ENCODE data around the gene FRMPD1. TPM values are rescaled to one million over a fixed set of nuclear protein-coding genes. Genes with fewer than 3 reads are reported as not detected.

FRMPD1 gene
- total and polyA plus RNA-seq, 7 experiments from 2014 or later: not detected

DNA sequence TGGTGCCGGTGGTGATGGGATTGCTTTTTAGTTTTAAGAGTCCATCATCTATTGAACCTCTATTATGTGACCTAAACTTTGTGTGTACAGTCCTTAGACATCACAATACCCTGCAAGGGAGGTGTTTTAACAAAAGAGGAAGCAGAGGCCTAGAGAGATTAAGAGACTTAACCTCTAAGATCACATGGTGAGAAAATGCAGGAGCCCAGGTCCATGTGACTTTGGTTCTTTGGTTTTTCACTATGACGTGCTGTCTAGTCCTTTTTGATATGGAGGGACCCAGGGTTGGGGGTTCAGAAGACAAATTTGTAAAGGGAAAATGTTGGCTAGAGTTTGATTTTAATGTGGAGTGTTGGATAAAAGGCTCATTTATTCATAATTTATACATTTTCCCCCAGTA lies 68.8 kb downstream of the FRMPD1 start:
- DNase-seq (no peak), ATAC-seq (no peak)
- Histone ChIP-seq H3K4me3 (ENCODE audit: low read length) (no peak overlapping the region), H3K27me3 (ENCODE audit: control insufficient read depth in 2 of 2, insufficient read depth in 2 of 2, low read length in 2 of 2) (no peaks in the 10 kb centered on the region), H3K36me3 (ENCODE audit: control insufficient read depth in 2 of 3, insufficient read depth in 3 of 3, low read length in 3 of 3) (no peaks in the 10 kb centered on the region), H3K27ac (ENCODE audit: low read depth, low read length) (no peak overlapping the region), H3K4me1 (ENCODE audit: control insufficient read depth in 2 of 2, insufficient read depth in 2 of 2, low read length in 2 of 2) (no peaks in the 10 kb centered on the region), H3K9me3 (ENCODE audit: control insufficient read depth in 2 of 3, low read length in 3 of 3) (no peaks in the 10 kb centered on the region)
- Mint-ChIP-seq H3K9me3 (no peaks in the 10 kb centered on the region), H3K4me1 (no peaks in the 10 kb centered on the region), H3K4me3 (no peak overlapping the region), H3K36me3 (no peaks in the 10 kb centered on the region), H3K27ac (peak overlapping the region in 1 of 9 donors; percentile 41), H3K27me3 (peaks cover 8 to 13% (median 9%) of the 10 kb centered on the region in 5 donors)
- intact Hi-C loops (cut with micrococcal nuclease): no loop called here
- ChIA-PET CTCF (no interaction called here), POLR2A (no interaction called here)

DNA sequence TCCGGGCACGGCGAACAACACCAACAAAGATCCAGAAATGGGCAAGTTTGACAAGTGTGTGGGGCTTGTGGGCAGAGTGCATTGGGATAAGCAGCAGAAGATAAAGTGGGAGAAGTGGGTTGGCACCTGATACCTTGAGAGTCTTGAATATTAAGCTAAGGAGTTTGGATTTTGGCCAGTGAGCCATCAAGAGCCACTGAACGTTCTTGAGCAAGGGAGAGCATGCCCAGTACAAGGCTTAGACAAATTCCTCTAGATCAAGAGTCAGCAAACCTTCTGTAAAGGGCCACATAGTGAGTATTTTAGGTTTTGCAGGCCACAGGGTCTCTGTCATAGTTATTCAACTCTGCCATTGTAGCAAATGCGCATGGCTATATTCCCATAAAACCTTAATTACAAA lies 76.3 kb downstream of the FRMPD1 start:
- H3K27ac ChIP-seq (ENCODE audit: low read depth, low read length): no peak overlapping the region
- intact Hi-C loops (cut with micrococcal nuclease): no loop called here
- H3K27me3 Mint-ChIP-seq: peaks cover 9 to 19% (median 11%) of the 10 kb centered on the region in 5 donors
- ChIA-PET POLR2A (no interaction called here), CTCF (no interaction called here)
- no peaks in the 10 kb centered on the region for H3K36me3 ChIP-seq (ENCODE audit: control insufficient read depth in 2 of 3, insufficient read depth in 3 of 3, low read length in 3 of 3)
- H3K36me3 Mint-ChIP-seq: no peaks in the 10 kb centered on the region
- no peak for ATAC-seq
- no peaks in the 10 kb centered on the region for H3K9me3 Mint-ChIP-seq
- no peak overlapping the region for H3K4me3 Mint-ChIP-seq
- no peak overlapping the region for H3K27ac Mint-ChIP-seq
- no peak overlapping the region for H3K4me3 ChIP-seq (ENCODE audit: low read length)
- no peaks in the 10 kb centered on the region for H3K27me3 ChIP-seq (ENCODE audit: control insufficient read depth in 2 of 2, insufficient read depth in 2 of 2, low read length in 2 of 2)
- H3K4me1 Mint-ChIP-seq: no peaks in the 10 kb centered on the region
- H3K9me3 ChIP-seq (ENCODE audit: control insufficient read depth in 2 of 3, low read length in 3 of 3): no peaks in the 10 kb centered on the region
- no peaks in the 10 kb centered on the region for H3K4me1 ChIP-seq (ENCODE audit: control insufficient read depth in 2 of 2, insufficient read depth in 2 of 2, low read length in 2 of 2)
- no peak for DNase-seq

DNA sequence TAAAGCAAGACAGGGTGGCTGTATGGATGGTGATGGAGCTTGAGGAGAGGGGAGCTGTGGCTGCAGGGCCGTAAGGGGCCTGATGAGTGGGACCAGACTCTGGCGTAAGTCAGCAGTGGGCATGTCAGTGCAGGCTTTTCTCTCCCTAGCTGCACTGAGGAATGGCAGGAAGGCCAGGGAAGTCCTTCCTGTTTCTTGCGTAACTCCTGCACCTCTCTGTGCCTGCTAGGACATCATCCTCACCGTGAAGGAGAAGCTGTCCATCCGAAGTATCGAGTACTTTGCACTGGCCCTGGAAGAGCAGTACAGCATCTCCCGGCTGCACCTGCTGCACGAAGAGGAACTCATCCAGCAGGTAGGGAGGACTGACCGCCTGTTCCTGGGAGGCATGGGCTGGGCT lies 78.7 kb downstream of the FRMPD1 start:
- DNase-seq: no peak
- H3K4me3 Mint-ChIP-seq: no peak overlapping the region
- no peak overlapping the region for H3K4me3 ChIP-seq (ENCODE audit: low read length)
- no peaks in the 10 kb centered on the region for H3K9me3 Mint-ChIP-seq
- H3K27ac ChIP-seq (ENCODE audit: low read depth, low read length): no peak overlapping the region
- no peaks in the 10 kb centered on the region for H3K27me3 ChIP-seq (ENCODE audit: control insufficient read depth in 2 of 2, insufficient read depth in 2 of 2, low read length in 2 of 2)
- H3K27me3 Mint-ChIP-seq: peaks cover 9 to 32% (median 14%) of the 10 kb centered on the region in 5 donors
- intact Hi-C loops (cut with micrococcal nuclease): no loop called here
- H3K36me3 ChIP-seq (ENCODE audit: control insufficient read depth in 2 of 3, insufficient read depth in 3 of 3, low read length in 3 of 3): no peaks in the 10 kb centered on the region
- no peak overlapping the region for H3K27ac Mint-ChIP-seq
- ATAC-seq: no peak
- H3K4me1 ChIP-seq (ENCODE audit: control insufficient read depth in 2 of 2, insufficient read depth in 2 of 2, low read length in 2 of 2): no peaks in the 10 kb centered on the region
- no peaks in the 10 kb centered on the region for H3K36me3 Mint-ChIP-seq
- ChIA-PET POLR2A (interaction anchor here (0.6 kb wide), 1 partner anchor 84 kb away, joined by 3 read pairs; no protein-coding TSS in a partner anchor), CTCF (interaction anchor here (0.6 kb wide), 1 partner anchor 67 kb away, joined by 4 read pairs; no protein-coding TSS in a partner anchor)
- H3K9me3 ChIP-seq (ENCODE audit: control insufficient read depth in 2 of 3, low read length in 3 of 3): no peaks in the 10 kb centered on the region
- no peaks in the 10 kb centered on the region for H3K4me1 Mint-ChIP-seq

DNA sequence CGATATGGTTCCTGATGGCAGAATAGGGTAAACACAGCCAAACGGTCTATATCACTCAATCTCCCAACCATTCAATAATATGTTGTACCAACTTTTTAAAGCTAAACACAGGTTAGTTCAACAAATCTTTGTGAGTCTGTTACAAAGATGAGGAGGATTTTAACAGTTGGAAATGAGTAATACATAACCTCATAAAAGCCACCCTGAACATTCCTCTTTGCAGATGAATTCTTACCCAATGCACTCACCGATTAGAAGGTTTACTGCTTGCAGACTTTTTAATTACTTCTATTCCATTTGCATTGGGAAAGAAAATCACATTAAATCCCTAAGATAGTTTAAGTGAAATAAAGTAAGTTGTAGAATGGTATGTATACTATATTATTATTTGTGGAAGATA lies 79.5 kb downstream of the FRMPD1 start:
- ChIA-PET POLR2A (no interaction called here), CTCF (no interaction called here)
- no peak for ATAC-seq
- Mint-ChIP-seq H3K4me3 (no peak overlapping the region), H3K27ac (no peak overlapping the region), H3K4me1 (no peaks in the 10 kb centered on the region), H3K9me3 (no peaks in the 10 kb centered on the region), H3K36me3 (no peaks in the 10 kb centered on the region), H3K27me3 (peaks cover 9 to 32% (median 14%) of the 10 kb centered on the region in 5 donors)
- intact Hi-C loops (cut with micrococcal nuclease): no loop called here
- DNase-seq: no peak
- Histone ChIP-seq H3K27me3 (ENCODE audit: control insufficient read depth in 2 of 2, insufficient read depth in 2 of 2, low read length in 2 of 2) (no peaks in the 10 kb centered on the region), H3K36me3 (ENCODE audit: control insufficient read depth in 2 of 3, insufficient read depth in 3 of 3, low read length in 3 of 3) (no peaks in the 10 kb centered on the region), H3K4me3 (ENCODE audit: low read length) (no peak overlapping the region), H3K9me3 (ENCODE audit: control insufficient read depth in 2 of 3, low read length in 3 of 3) (no peaks in the 10 kb centered on the region), H3K4me1 (ENCODE audit: control insufficient read depth in 2 of 2, insufficient read depth in 2 of 2, low read length in 2 of 2) (no peaks in the 10 kb centered on the region), H3K27ac (ENCODE audit: low read depth, low read length) (no peak overlapping the region)

DNA sequence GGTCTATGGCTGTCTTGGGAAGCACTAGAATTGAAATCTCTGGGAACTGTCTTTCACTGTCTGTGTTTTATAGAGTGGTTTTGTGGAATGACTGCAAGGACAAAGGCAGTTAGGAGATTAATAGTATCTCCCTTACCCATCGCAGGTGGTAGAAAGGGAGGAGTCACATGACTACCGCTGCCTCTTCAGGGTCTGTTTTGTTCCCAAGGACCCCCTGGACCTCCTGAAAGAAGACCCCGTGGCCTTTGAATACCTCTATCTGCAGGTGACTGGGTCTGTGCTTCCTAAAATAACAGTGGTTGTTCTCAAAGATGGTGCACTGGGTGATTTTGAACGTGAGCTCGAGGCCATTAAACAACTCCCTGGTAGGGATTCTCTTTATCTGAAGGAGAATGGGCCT lies 80.1 kb downstream of the FRMPD1 start:
- Histone ChIP-seq H3K9me3 (ENCODE audit: control insufficient read depth in 2 of 3, low read length in 3 of 3) (no peaks in the 10 kb centered on the region), H3K4me3 (ENCODE audit: low read length) (no peak overlapping the region), H3K27ac (ENCODE audit: low read depth, low read length) (no peak overlapping the region), H3K4me1 (ENCODE audit: control insufficient read depth in 2 of 2, insufficient read depth in 2 of 2, low read length in 2 of 2) (no peaks in the 10 kb centered on the region), H3K27me3 (ENCODE audit: control insufficient read depth in 2 of 2, insufficient read depth in 2 of 2, low read length in 2 of 2) (no peaks in the 10 kb centered on the region), H3K36me3 (ENCODE audit: control insufficient read depth in 2 of 3, insufficient read depth in 3 of 3, low read length in 3 of 3) (no peaks in the 10 kb centered on the region)
- H3K36me3 Mint-ChIP-seq: no peaks in the 10 kb centered on the region
- no peak for ATAC-seq
- no peaks in the 10 kb centered on the region for H3K9me3 Mint-ChIP-seq
- peaks cover 9 to 32% (median 14%) of the 10 kb centered on the region in 5 donors for H3K27me3 Mint-ChIP-seq
- no peak overlapping the region for H3K4me3 Mint-ChIP-seq
- intact Hi-C loops (cut with micrococcal nuclease): no loop called here
- DNase-seq: no peak
- POLR2A ChIA-PET: no interaction called here
- H3K27ac Mint-ChIP-seq: no peak overlapping the region
- CTCF ChIA-PET: no interaction called here
- H3K4me1 Mint-ChIP-seq: no peaks in the 10 kb centered on the region

DNA sequence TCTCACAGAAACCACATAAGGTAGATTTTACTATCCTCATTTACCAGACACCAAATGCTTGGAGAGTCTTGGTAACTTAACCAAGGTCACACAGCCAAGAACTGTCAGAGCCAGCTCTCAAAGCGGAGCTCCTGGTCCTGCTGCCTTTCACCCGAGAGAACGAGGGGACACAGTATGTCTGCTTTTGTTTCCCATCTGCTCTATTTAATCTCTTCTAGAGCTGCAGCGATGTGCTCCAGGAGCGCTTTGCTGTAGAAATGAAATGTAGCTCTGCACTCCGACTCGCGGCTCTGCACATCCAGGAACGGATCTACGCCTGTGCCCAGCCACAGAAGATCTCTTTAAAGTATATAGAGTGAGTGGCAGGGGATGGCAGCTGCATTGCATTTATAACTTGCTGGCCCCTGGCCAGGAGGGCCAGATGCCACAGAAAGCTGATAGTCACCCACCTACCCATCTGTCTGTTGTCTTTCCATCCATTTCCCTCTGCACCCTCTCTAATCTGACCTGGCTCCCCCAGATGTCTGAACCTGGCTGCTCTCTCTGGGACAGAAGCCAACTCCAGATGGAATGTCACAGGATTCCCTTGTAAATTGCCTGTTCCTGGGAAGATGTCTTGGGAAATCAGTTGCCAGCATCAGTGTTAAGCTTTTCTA lies 81.5 kb downstream of the FRMPD1 start:
- Mint-ChIP-seq H3K4me3 (no peak overlapping the region), H3K27me3 (peaks cover 2 to 27% (median 11%) of the 10 kb centered on the region in 5 donors), H3K36me3 (no peaks in the 10 kb centered on the region), H3K9me3 (no peaks in the 10 kb centered on the region), H3K4me1 (no peaks in the 10 kb centered on the region), H3K27ac (no peak overlapping the region)
- H3K4me1 ChIP-seq (ENCODE audit: control insufficient read depth in 2 of 2, insufficient read depth in 2 of 2, low read length in 2 of 2): no peaks in the 10 kb centered on the region
- intact Hi-C loops (cut with micrococcal nuclease): no loop called here
- H3K27me3 ChIP-seq (ENCODE audit: control insufficient read depth in 2 of 2, insufficient read depth in 2 of 2, low read length in 2 of 2): no peaks in the 10 kb centered on the region
- H3K36me3 ChIP-seq (ENCODE audit: control insufficient read depth in 2 of 3, insufficient read depth in 3 of 3, low read length in 3 of 3): no peaks in the 10 kb centered on the region
- H3K27ac ChIP-seq (ENCODE audit: low read depth, low read length): no peak overlapping the region
- ATAC-seq: no peak
- H3K9me3 ChIP-seq (ENCODE audit: control insufficient read depth in 2 of 3, low read length in 3 of 3): no peaks in the 10 kb centered on the region
- CTCF ChIA-PET: no interaction called here
- no peak for DNase-seq
- H3K4me3 ChIP-seq (ENCODE audit: low read length): no peak overlapping the region
- POLR2A ChIA-PET: no interaction called here

DNA sequence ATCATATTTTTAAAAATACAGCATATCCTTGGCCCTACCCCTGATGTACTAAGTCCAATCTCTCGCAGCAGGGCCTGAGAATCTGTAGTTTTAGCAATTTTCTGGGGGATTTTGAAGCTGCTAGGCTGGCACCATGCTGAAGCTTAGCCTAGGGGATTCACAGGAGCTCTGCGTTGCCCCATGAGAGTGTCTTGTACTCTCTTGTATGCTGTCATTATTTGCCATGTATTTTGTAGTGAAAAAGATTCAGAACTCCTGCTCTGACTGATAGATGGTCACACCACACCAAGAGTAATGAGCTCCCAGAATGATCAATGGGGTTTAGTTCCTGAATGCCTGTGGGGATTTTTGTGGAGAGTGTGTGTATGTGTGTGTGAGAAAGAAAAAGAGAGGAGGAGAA lies 82.2 kb downstream of the FRMPD1 start:
- no peaks in the 10 kb centered on the region for H3K4me1 ChIP-seq (ENCODE audit: control insufficient read depth in 2 of 2, insufficient read depth in 2 of 2, low read length in 2 of 2)
- ATAC-seq: no peak
- Mint-ChIP-seq H3K4me3 (no peak overlapping the region), H3K9me3 (no peaks in the 10 kb centered on the region), H3K27ac (no peak overlapping the region), H3K27me3 (peaks cover 0 to 24% (median 5%) of the 10 kb centered on the region in 5 donors), H3K4me1 (no peaks in the 10 kb centered on the region), H3K36me3 (no peaks in the 10 kb centered on the region)
- H3K4me3 ChIP-seq (ENCODE audit: low read length): no peak overlapping the region
- POLR2A ChIA-PET: no interaction called here
- CTCF ChIA-PET: no interaction called here
- no peak overlapping the region for H3K27ac ChIP-seq (ENCODE audit: low read depth, low read length)
- H3K36me3 ChIP-seq (ENCODE audit: control insufficient read depth in 2 of 3, insufficient read depth in 3 of 3, low read length in 3 of 3): no peaks in the 10 kb centered on the region
- intact Hi-C loops (cut with micrococcal nuclease): no loop called here
- H3K9me3 ChIP-seq (ENCODE audit: control insufficient read depth in 2 of 3, low read length in 3 of 3): no peaks in the 10 kb centered on the region
- no peak for DNase-seq
- H3K27me3 ChIP-seq (ENCODE audit: control insufficient read depth in 2 of 2, insufficient read depth in 2 of 2, low read length in 2 of 2): no peaks in the 10 kb centered on the region
